Prostate gland (tissue), 2 donors: ENCODE measurements around the gene KHDC4. TPM values are rescaled to one million over a fixed set of nuclear protein-coding genes. Genes with fewer than 3 reads are reported as not detected.

Source experiments
- DNase-seq: peaks from one replicate; pipeline ENCODE4 v3.0.0-alpha.2; 2019; ENCODE audit warnings: low spot score
- H3K27ac ChIP-seq, 2 donors: fragments of 200-600 bp; sonication (generic); 2 replicates each; pipeline ENCODE4 v1.5.1; 2017 to 2019
- H3K27me3 ChIP-seq: fragments of 200-600 bp; sonication (generic); replicated peaks from 2 replicates; pipeline ENCODE4 v1.5.1; 2019; ENCODE audit not compliant: insufficient read depth
- H3K36me3 ChIP-seq, 2 donors: fragments of 200-600 bp; sonication (generic); 1 replicate in 1 of 2; 2 replicates in 1 of 2; pipeline versions ENCODE4 v1.5.1 to v1.8.1; 2017 to 2019
- H3K4me1 ChIP-seq: fragments of 200-600 bp; sonication (generic); replicated peaks from 2 replicates; pipeline ENCODE4 v1.5.1; 2019
- H3K4me3 ChIP-seq, 2 donors: fragments of 200-600 bp; sonication (generic); 2 replicates each; pipeline ENCODE4 v1.5.1; 2017 to 2019
- H3K9me3 ChIP-seq: fragments of 200-600 bp; sonication (generic); 2 replicates; pipeline ENCODE4 v1.5.1; 2017
- CTCF ChIP-seq, 4 experiments: fragments of 200-600 bp in 2 of 4; fragments of 450-650 bp in 2 of 4; sonication (generic) in 2 of 4; IDR thresholded peaks; 1 replicate in 3 of 4; 2 replicates in 1 of 4; pipeline ENCODE4 v1.5.1; 2016 to 2019; ENCODE audit warnings: antibody characterized with exemption in 4 of 4, mild to moderate bottlenecking in 2 of 4, moderate library complexity in 2 of 4
- POLR2A ChIP-seq: fragments of 450-650 bp; IDR thresholded peaks from one replicate; pipeline ENCODE4 v1.6.1; 2016; ENCODE audit warnings: antibody characterized with exemption, mild to moderate bottlenecking
- POLR2AphosphoS5 ChIP-seq: sonication (generic); formaldehyde crosslinking; IDR thresholded peaks from one replicate; pipeline ENCODE4 v1.6.1; 2017; ENCODE audit warnings: antibody characterized with exemption
- WGBS: methylation state at CpG from one replicate; pipeline ENCODE4 v1.1.5; 2018; 5-methylcytosine and 5-hydroxymethylcytosine counted together
- intact Hi-C: fragments of 100-400 bp; cut with DNase I; formaldehyde crosslinking; loops from one replicate; pipeline ENCODE4 v1.14.2; 2022
- total RNA-seq, 2 donors: library from RNA; depleted of rRNA; stranded (reverse); fragments of >200 nt; gene quantifications; one replicate each; pipeline ENCODE4 v1.1.0, GENCODE V29; 2016

The KHDC4 gene
- total RNA-seq, 2 donors from 2014 or later = 49.8 to 66.1 TPM

- Histone ChIP-seq H3K4me3 (no peak overlapping the region), H3K4me1 (no peaks in the 10 kb centered on the region), H3K27me3 (no peaks in the 10 kb centered on the region), H3K9me3 (no peaks in the 10 kb centered on the region), H3K27ac (no peak overlapping the region), H3K36me3 (peaks cover 11 to 39% of the 10 kb centered on the region in 2 donors)
- no peak for DNase-seq
- intact Hi-C loops = no loop called here
- no peak for TF ChIP-seq POLR2AphosphoS5
- TF ChIP-seq CTCF (IDR thresholded peaks at IDR 0.05) = no peak
- TF ChIP-seq POLR2A = no peak
- WGBS = 96% methylated on average over 3 of the region's 3 CpGs
Observed at GRCh38 chr1:155954645-155955044, 20.4 kb upstream of the KHDC4 start.

- intact Hi-C loops = no loop called here
- H3K4me1 ChIP-seq = no peaks in the 10 kb centered on the region
- peak; percentile 31 for DNase-seq
- no peaks in the 10 kb centered on the region for H3K27me3 ChIP-seq
- WGBS = 78% methylated on average over 13 of the region's 13 CpGs
- peak; percentile 58 for TF ChIP-seq POLR2AphosphoS5
- TF ChIP-seq CTCF (IDR thresholded peaks at IDR 0.05) = no peak
- TF ChIP-seq POLR2A = no peak
- no peaks in the 10 kb centered on the region for H3K9me3 ChIP-seq
- H3K36me3 ChIP-seq = peaks cover 9 to 29% of the 10 kb centered on the region in 2 donors
- no peak overlapping the region for H3K4me3 ChIP-seq
- H3K27ac ChIP-seq = no peak overlapping the region
Observed at GRCh38 chr1:155952505-155952890, 18.3 kb upstream of the KHDC4 start.

- no peaks in the 10 kb centered on the region for H3K9me3 ChIP-seq
- TF ChIP-seq CTCF (IDR thresholded peaks at IDR 0.05) (no peak), POLR2AphosphoS5 (no peak), POLR2A (no peak)
- H3K4me3 ChIP-seq = no peak overlapping the region
- H3K27ac ChIP-seq = no peak overlapping the region
- H3K27me3 ChIP-seq = no peaks in the 10 kb centered on the region
- 80% methylated on average over 6 of the region's 6 CpGs for WGBS
- peaks cover 7 to 29% of the 10 kb centered on the region in 2 donors for H3K36me3 ChIP-seq
- intact Hi-C loops = no loop called here
- no peak for DNase-seq
- H3K4me1 ChIP-seq = no peaks in the 10 kb centered on the region
Observed at GRCh38 chr1:155951753-155952504, 17.7 kb upstream of the KHDC4 start.

- intact Hi-C loops = no loop called here
- peaks cover 7 to 24% of the 10 kb centered on the region in 2 donors for H3K36me3 ChIP-seq
- H3K27me3 ChIP-seq = no peaks in the 10 kb centered on the region
- H3K9me3 ChIP-seq = no peaks in the 10 kb centered on the region
- no peak overlapping the region for H3K4me3 ChIP-seq
- 96% methylated on average over 11 of the region's 27 CpGs for WGBS
- TF ChIP-seq CTCF (IDR thresholded peaks at IDR 0.05) (no peak), POLR2A (no peak), POLR2AphosphoS5 (no peak)
- DNase-seq = no peak
- no peaks in the 10 kb centered on the region for H3K4me1 ChIP-seq
- no peak overlapping the region for H3K27ac ChIP-seq
Observed at GRCh38 chr1:155950829-155951228, 16.6 kb upstream of the KHDC4 start.

GRCh38 chr1:155947741-155948140 is 13.5 kb upstream of the KHDC4 start:
- no peak overlapping the region for H3K4me3 ChIP-seq
- H3K27ac ChIP-seq = no peak overlapping the region
- no peaks in the 10 kb centered on the region for H3K9me3 ChIP-seq
- DNase-seq = no peak
- TF ChIP-seq POLR2A (no peak), POLR2AphosphoS5 (no peak)
- 88% methylated on average over 8 of the region's 8 CpGs for WGBS
- H3K36me3 ChIP-seq = peaks cover 7 to 21% of the 10 kb centered on the region in 2 donors
- intact Hi-C loops = no loop called here
- H3K27me3 ChIP-seq = no peaks in the 10 kb centered on the region
- no peaks in the 10 kb centered on the region for H3K4me1 ChIP-seq
